ENCODE measurements around the gene SLC6A13. TPM values are rescaled to one million over a fixed set of nuclear protein-coding genes. Genes with fewer than 3 reads are reported as not detected.

Gene SLC6A13
- polyA plus RNA-seq, 1 donor (not counting 4 experiments of a cell fraction or from before 2014, with no cell fraction given) = 0.33 TPM

GRCh38 chr12:262113-262512 lies 523 bp downstream of the SLC6A13 start:
- peaks cover 29% of the 10 kb centered on the region for H3K27me3 ChIP-seq (ENCODE audit: control insufficient read depth, extremely low read depth, insufficient read depth, low read length)
- no peak for TF ChIP-seq EZH2 (IDR thresholded peaks at IDR 0.05; ENCODE audit: low read length)
- no peak for TF ChIP-seq CTCF (optimal IDR thresholded peaks at IDR 0.05 in 1 of 3, IDR thresholded peaks at IDR 0.05 in 1 of 3, conservative IDR thresholded peaks at IDR 0.05 in 1 of 3; ENCODE audit: extremely low read depth in 1 of 3, insufficient read depth in 2 of 3, low read length in 3 of 3)

GRCh38 chr12:257521-258321 lies 4.9 kb downstream of the SLC6A13 start:
- Histone ChIP-seq H3K9ac (ENCODE audit: control insufficient read depth, extremely low read depth, insufficient read depth, low read length) (no peak overlapping the region), H3K4me2 (ENCODE audit: control insufficient read depth, extremely low read depth, insufficient read depth, low read depth, low read length) (no peak overlapping the region), H4K20me1 (ENCODE audit: control insufficient read depth, extremely low read depth, insufficient read depth, low read length) (no peaks in the 10 kb centered on the region), H3K27me3 (ENCODE audit: control insufficient read depth, extremely low read depth, insufficient read depth, low read length) (peaks cover 25% of the 10 kb centered on the region), H3K27ac (ENCODE audit: control insufficient read depth, insufficient read depth, low read length) (no peak overlapping the region), H3K9me3 (ENCODE audit: control insufficient read depth, low read depth, low read length) (no peaks in the 10 kb centered on the region), H2AFZ (ENCODE audit: control insufficient read depth, low read length) (no peak overlapping the region), H3K4me1 (ENCODE audit: control insufficient read depth, extremely low read depth, insufficient read depth, low read length) (no peaks in the 10 kb centered on the region), H3K36me3 (ENCODE audit: control insufficient read depth in 2 of 2, extremely low read depth in 1 of 2, insufficient read depth in 2 of 2, low read length in 2 of 2) (no peaks in the 10 kb centered on the region), H3K79me2 (ENCODE audit: control insufficient read depth, insufficient read depth, low read length) (no peaks in the 10 kb centered on the region), H3K4me3 (ENCODE audit: control insufficient read depth in 2 of 3, extremely low read depth in 1 of 3, insufficient read depth in 2 of 3, low read depth in 1 of 3, low read length in 3 of 3) (no peak overlapping the region), H3K9me1 (ENCODE audit: control insufficient read depth, extremely low read depth, insufficient read depth, low read length) (no peaks in the 10 kb centered on the region)
- no peak for DNase-seq (ENCODE audit: low read depth, low spot score)
- TF ChIP-seq CTCF (optimal IDR thresholded peaks at IDR 0.05 in 1 of 3, IDR thresholded peaks at IDR 0.05 in 1 of 3, conservative IDR thresholded peaks at IDR 0.05 in 1 of 3; ENCODE audit: extremely low read depth in 1 of 3, insufficient read depth in 2 of 3, low read length in 3 of 3) (no peak), EZH2 (IDR thresholded peaks at IDR 0.05; ENCODE audit: low read length) (no peak)
- dilution Hi-C loops (cut with MboI; ENCODE audit: extremely low pct_ligation_motif_present, low sequenced_read_pairs) = no loop called here
- FAIRE-seq = no peak

More at GRCh38 chr12:262113-262512, 523 bp downstream of the SLC6A13 start:
- no peak overlapping the region for H3K27ac ChIP-seq (ENCODE audit: control insufficient read depth, insufficient read depth, low read length)
- H3K36me3 ChIP-seq (ENCODE audit: control insufficient read depth in 2 of 2, extremely low read depth in 1 of 2, insufficient read depth in 2 of 2, low read length in 2 of 2) = no peaks in the 10 kb centered on the region
- H3K4me2 ChIP-seq (ENCODE audit: control insufficient read depth, extremely low read depth, insufficient read depth, low read depth, low read length) = no peak overlapping the region
- no peaks in the 10 kb centered on the region for H4K20me1 ChIP-seq (ENCODE audit: control insufficient read depth, extremely low read depth, insufficient read depth, low read length)
- H3K9me1 ChIP-seq (ENCODE audit: control insufficient read depth, extremely low read depth, insufficient read depth, low read length) = no peaks in the 10 kb centered on the region
- H3K79me2 ChIP-seq (ENCODE audit: control insufficient read depth, insufficient read depth, low read length) = no peaks in the 10 kb centered on the region
- FAIRE-seq = no peak
- H3K9ac ChIP-seq (ENCODE audit: control insufficient read depth, extremely low read depth, insufficient read depth, low read length) = no peak overlapping the region
- no peaks in the 10 kb centered on the region for H3K9me3 ChIP-seq (ENCODE audit: control insufficient read depth, low read depth, low read length)
- no peak overlapping the region for H3K4me3 ChIP-seq (ENCODE audit: control insufficient read depth in 2 of 3, extremely low read depth in 1 of 3, insufficient read depth in 2 of 3, low read depth in 1 of 3, low read length in 3 of 3)
- DNase-seq (ENCODE audit: low read depth, low spot score) = no peak
- no peaks in the 10 kb centered on the region for H3K4me1 ChIP-seq (ENCODE audit: control insufficient read depth, extremely low read depth, insufficient read depth, low read length)
- dilution Hi-C loops (cut with MboI; ENCODE audit: extremely low pct_ligation_motif_present, low sequenced_read_pairs) = no loop called here
- H2AFZ ChIP-seq (ENCODE audit: control insufficient read depth, low read length) = no peak overlapping the region

All from keratinocyte (primary cell).